ENCODE measurements around the gene IDI1.
"Not testable (repeated sequence)": the region's sequence is repeated elsewhere in the genome, so short reads cannot be mapped to it uniquely, and the experiment has no call there.

Gene IDI1

DNA sequence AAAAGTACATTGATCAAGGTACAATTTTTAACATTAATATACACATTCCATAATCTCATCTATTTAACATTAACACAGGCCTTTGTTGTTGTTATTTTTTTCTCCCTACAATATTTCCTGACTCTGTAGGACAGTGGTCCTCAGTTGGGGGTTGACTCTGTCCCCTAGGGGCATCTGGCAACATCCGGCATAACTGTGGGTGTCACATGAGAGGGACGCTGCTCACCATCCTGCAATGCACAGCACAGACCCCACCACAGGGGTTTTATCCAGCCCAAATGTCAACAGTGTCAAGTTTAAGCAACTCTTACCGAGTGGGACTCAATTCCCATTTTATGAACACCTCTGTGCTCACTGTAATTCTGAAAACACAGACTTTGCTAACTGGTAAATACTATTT is 8.8 kb downstream of the IDI1 start:
- TF ChIP-seq REST (IDR thresholded peaks at IDR 0.05; ENCODE audit: insufficient replicate concordance, low read depth) (no peak), POLR2AphosphoS5 (IDR thresholded peaks at IDR 0.05; ENCODE audit: low read depth) (no peak), CTCF (IDR thresholded peaks at IDR 0.05; ENCODE audit: insufficient read depth, low read length) (no peak), GABPA (IDR thresholded peaks at IDR 0.05; ENCODE audit: low read depth) (no peak), SPI1 (IDR thresholded peaks at IDR 0.05; ENCODE audit: borderline replicate concordance, low read depth) (no peak)
- Histone ChIP-seq H3K27me3 (ENCODE audit: insufficient read depth, poor library complexity, severe bottlenecking) (no peaks in the 10 kb centered on the region), H3K4me3 (replicated peaks; ENCODE audit: insufficient read depth, low read length) (no peak overlapping the region), H3K27ac (replicated peaks) (no peak overlapping the region)
- DNase-seq (ENCODE audit: low read depth in 1 of 2, low spot score in 1 of 2), result no peak

- H3K4me3 ChIP-seq (replicated peaks; ENCODE audit: insufficient read depth, low read length); H3K27ac ChIP-seq (replicated peaks); DNase-seq (ENCODE audit: low read depth in 1 of 2, low spot score in 1 of 2); H3K27me3 ChIP-seq (ENCODE audit: insufficient read depth, poor library complexity, severe bottlenecking): not testable (repeated sequence)
These were observed 10.2 kb downstream of the IDI1 start for GRCh38 chr10:1038769-1039168.

- Histone ChIP-seq H3K4me3 (replicated peaks; ENCODE audit: insufficient read depth, low read length) (no peak overlapping the region), H3K27me3 (ENCODE audit: insufficient read depth, poor library complexity, severe bottlenecking) (no peaks in the 10 kb centered on the region), H3K27ac (replicated peaks) (no peak overlapping the region)
- no peak for TF ChIP-seq GABPA (IDR thresholded peaks at IDR 0.05; ENCODE audit: low read depth)
- no peak for TF ChIP-seq CTCF (IDR thresholded peaks at IDR 0.05; ENCODE audit: insufficient read depth, low read length)
- no peak for TF ChIP-seq POLR2AphosphoS5 (IDR thresholded peaks at IDR 0.05; ENCODE audit: low read depth)
- no peak for TF ChIP-seq SPI1 (IDR thresholded peaks at IDR 0.05; ENCODE audit: borderline replicate concordance, low read depth)
- TF ChIP-seq REST (IDR thresholded peaks at IDR 0.05; ENCODE audit: insufficient replicate concordance, low read depth), result no peak
- no peak for DNase-seq (ENCODE audit: low read depth in 1 of 2, low spot score in 1 of 2)
These were observed 11.8 kb downstream of the IDI1 start for GRCh38 chr10:1037098-1037497.

DNA sequence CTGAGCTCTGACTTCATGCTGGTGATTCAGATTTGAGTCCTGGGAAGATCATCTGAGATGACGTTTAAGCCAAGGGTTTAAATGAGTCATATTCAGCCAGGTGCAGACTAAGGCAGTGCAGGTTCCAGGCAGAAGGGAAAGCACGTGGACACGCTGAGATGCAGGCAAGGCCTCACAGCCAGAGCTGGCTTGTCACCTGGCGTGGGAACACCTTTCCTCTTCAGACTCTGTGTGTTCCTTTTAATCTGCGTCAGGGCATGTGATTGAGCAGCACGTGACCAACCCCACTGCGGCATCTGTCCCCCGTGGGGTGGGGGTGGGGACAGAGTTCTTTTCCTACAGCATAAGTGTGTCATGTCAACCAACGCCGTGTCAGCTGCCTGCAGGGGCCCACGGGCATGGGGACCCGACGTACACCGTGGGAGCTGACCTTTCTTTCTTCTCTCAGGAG is 12.6 kb downstream of the IDI1 start:
- no peak overlapping the region for H3K4me3 ChIP-seq (replicated peaks; ENCODE audit: insufficient read depth, low read length)
- H3K27ac ChIP-seq (replicated peaks), result no peak overlapping the region
- H3K27me3 ChIP-seq (ENCODE audit: insufficient read depth, poor library complexity, severe bottlenecking), result no peaks in the 10 kb centered on the region
- TF ChIP-seq REST (IDR thresholded peaks at IDR 0.05; ENCODE audit: insufficient replicate concordance, low read depth) (no peak), GABPA (IDR thresholded peaks at IDR 0.05; ENCODE audit: low read depth) (no peak), SPI1 (IDR thresholded peaks at IDR 0.05; ENCODE audit: borderline replicate concordance, low read depth) (no peak), CTCF (IDR thresholded peaks at IDR 0.05; ENCODE audit: insufficient read depth, low read length) (no peak), POLR2AphosphoS5 (IDR thresholded peaks at IDR 0.05; ENCODE audit: low read depth) (no peak)
- DNase-seq (ENCODE audit: low read depth in 1 of 2, low spot score in 1 of 2), result no peak

All from HL-60 (cell line).